H9 (cell line): Measurements from ENCODE around the gene ZNF672. TPM values are rescaled to one million over a fixed set of nuclear protein-coding genes. Genes with fewer than 3 reads are reported as not detected.

Experiments
- DNase-seq: peaks from one replicate; pipeline ENCODE4 v3.0.0-alpha.2; 2017
- H2AFZ ChIP-seq: one replicate; pipeline ENCODE4 v1.6.1; 2013; ENCODE audit warnings: mild to moderate bottlenecking, low read length, control low read depth, moderate library complexity
- H2AK5ac ChIP-seq: 2 replicates; pipeline ENCODE4 v1.6.1; 2013; ENCODE audit warnings: low read length, control low read depth, mixed read lengths; ENCODE audit not compliant: insufficient read length
- H2BK120ac ChIP-seq: one replicate; pipeline ENCODE4 v1.6.1; 2013; ENCODE audit warnings: low read depth, mild to moderate bottlenecking, low read length, control low read depth, inconsistent platforms; ENCODE audit not compliant: poor library complexity, severe bottlenecking
- H2BK12ac ChIP-seq: 2 replicates; pipeline ENCODE4 v1.6.1; 2013; ENCODE audit warnings: low read length, control low read depth, mixed read lengths, low read depth; ENCODE audit not compliant: insufficient read length
- H2BK15ac ChIP-seq: 2 replicates; pipeline ENCODE4 v1.6.1; 2013; ENCODE audit warnings: low read depth, low read length, control low read depth
- H2BK20ac ChIP-seq: one replicate; pipeline ENCODE4 v1.6.1; 2013; ENCODE audit warnings: low read depth, mild to moderate bottlenecking, low read length, control low read depth, inconsistent platforms; ENCODE audit not compliant: poor library complexity, severe bottlenecking
- H2BK5ac ChIP-seq: 2 replicates; pipeline ENCODE4 v1.6.1; 2013; ENCODE audit warnings: low read length, control low read depth, mixed read lengths; ENCODE audit not compliant: insufficient read length
- H3K14ac ChIP-seq: 2 replicates; pipeline ENCODE4 v1.6.1; 2013; ENCODE audit warnings: low read length, control low read depth; ENCODE audit not compliant: insufficient read depth
- H3K18ac ChIP-seq: 2 replicates; pipeline ENCODE4 v1.6.1; 2013; ENCODE audit warnings: low read depth, mild to moderate bottlenecking, mixed read lengths, low read length, control low read depth; ENCODE audit not compliant: insufficient read length
- H3K23ac ChIP-seq: 2 replicates; pipeline ENCODE4 v1.6.1; 2013; ENCODE audit warnings: low read length, control low read depth, mixed read lengths, low read depth; ENCODE audit not compliant: insufficient read length
- H3K23me2 ChIP-seq: 2 replicates; pipeline ENCODE4 v1.6.1; 2013; ENCODE audit warnings: low read depth, mild to moderate bottlenecking, mixed read lengths, low read length, control low read depth; ENCODE audit not compliant: insufficient read length, poor library complexity, severe bottlenecking
- H3K27ac ChIP-seq: 2 replicates; pipeline ENCODE4 v1.5.1; 2013; ENCODE audit warnings: low read length, control low read depth, mixed read lengths, low read depth; ENCODE audit not compliant: insufficient read length
- H3K27me3 ChIP-seq: 2 replicates; pipeline ENCODE4 v1.6.1; 2013; ENCODE audit warnings: low read length, control low read depth, inconsistent platforms; ENCODE audit not compliant: insufficient read depth
- H3K4ac ChIP-seq: 2 replicates; pipeline ENCODE4 v1.6.1; 2013; ENCODE audit warnings: low read depth, mild to moderate bottlenecking, control low read depth, inconsistent platforms, low read length, moderate library complexity
- H3K4me1 ChIP-seq: 2 replicates; pipeline ENCODE4 v1.6.1; 2013; ENCODE audit warnings: low read length, control low read depth, inconsistent platforms; ENCODE audit not compliant: insufficient read depth
- H3K4me2 ChIP-seq: 2 replicates; pipeline ENCODE4 v1.6.1; 2013; ENCODE audit warnings: low read length, control low read depth, mixed read lengths; ENCODE audit not compliant: insufficient read length, insufficient read depth
- H3K56ac ChIP-seq: 2 replicates; pipeline ENCODE4 v1.6.1; 2013; ENCODE audit warnings: low read depth, mild to moderate bottlenecking, mixed read lengths, low read length, control low read depth; ENCODE audit not compliant: insufficient read length
- H3K79me1 ChIP-seq: 2 replicates; pipeline ENCODE4 v1.6.1; 2013; ENCODE audit warnings: low read depth, mild to moderate bottlenecking, moderate library complexity, low read length, control low read depth, inconsistent platforms; ENCODE audit not compliant: insufficient read depth, poor library complexity, severe bottlenecking
- H3K79me2 ChIP-seq: 2 replicates; pipeline ENCODE4 v1.6.1; 2013; ENCODE audit warnings: low read length, control low read depth, inconsistent platforms; ENCODE audit not compliant: insufficient read depth
- H3K9ac ChIP-seq: 2 replicates; pipeline ENCODE4 v1.6.1; 2013; ENCODE audit warnings: low read length, control low read depth, mixed read lengths; ENCODE audit not compliant: insufficient read length; ENCODE audit errors: extremely low read depth
- H3K9me3 ChIP-seq: one replicate; pipeline ENCODE4 v1.6.1; 2013; ENCODE audit warnings: low read depth, low read length, inconsistent platforms; ENCODE audit not compliant: control insufficient read depth
- H3T11ph ChIP-seq: one replicate; pipeline ENCODE4 v1.6.1; 2013; ENCODE audit warnings: mild to moderate bottlenecking, low read length, control low read depth, inconsistent platforms
- H4K20me1 ChIP-seq: one replicate; pipeline ENCODE4 v1.6.1; 2013; ENCODE audit not compliant: control insufficient read depth, insufficient read length, insufficient read depth
- H4K5ac ChIP-seq: 2 replicates; pipeline ENCODE4 v1.6.1; 2013; ENCODE audit warnings: low read depth, mild to moderate bottlenecking, mixed read lengths, low read length, control low read depth; ENCODE audit not compliant: insufficient read length
- H4K8ac ChIP-seq: replicated peaks from 2 replicates; pipeline ENCODE4 v1.6.1; 2013; ENCODE audit warnings: low read length, control low read depth, mixed read lengths, low read depth; ENCODE audit not compliant: insufficient read length
- H4K91ac ChIP-seq: 2 replicates; pipeline ENCODE4 v1.6.1; 2013; ENCODE audit warnings: low read depth, mild to moderate bottlenecking, moderate library complexity, mixed read lengths, low read length, control low read depth; ENCODE audit not compliant: insufficient read length
- H3K27ac Mint-ChIP-seq, 3 experiments: 2 replicates in 2 of 3; 3 replicates in 1 of 3; pipeline ENCODE4 v1.8.0; 2020 to 2021; ENCODE audit warnings: mixed read lengths in 3 of 3, mild to moderate bottlenecking in 1 of 3, moderate library complexity in 1 of 3
- H3K27me3 Mint-ChIP-seq: 2 replicates; pipeline ENCODE4 v1.8.0; 2021; ENCODE audit warnings: low read depth, mild to moderate bottlenecking, moderate library complexity, mixed read lengths
- H3K36me3 Mint-ChIP-seq, 3 experiments: 2 replicates in 2 of 3; 3 replicates in 1 of 3; pipeline ENCODE4 v1.8.0; 2020 to 2021; ENCODE audit warnings: low read depth in 3 of 3, mixed read lengths in 3 of 3; ENCODE audit not compliant: insufficient read depth in 1 of 3
- H3K4me1 Mint-ChIP-seq, 2 experiments: 2 replicates each; pipeline ENCODE4 v1.8.0; 2020; ENCODE audit warnings: mixed read lengths in 2 of 2
- H3K4me3 Mint-ChIP-seq, 2 experiments: 2 replicates in 1 of 2; 3 replicates in 1 of 2; pipeline ENCODE4 v1.8.0; 2020 to 2021; ENCODE audit warnings: mild to moderate bottlenecking in 2 of 2, mixed read lengths in 2 of 2, moderate library complexity in 1 of 2
- H3K9me3 Mint-ChIP-seq, 2 experiments: 2 replicates in 1 of 2; 3 replicates in 1 of 2; pipeline ENCODE4 v1.8.0; 2020; ENCODE audit warnings: mild to moderate bottlenecking in 2 of 2, mixed read lengths in 2 of 2, moderate library complexity in 1 of 2
- CTCF ChIP-seq: fragments of 200-600 bp; sonication (generic); conservative IDR thresholded peaks from 3 replicates; pipeline ENCODE4 v1.8.0; 2021; ENCODE audit warnings: antibody characterized with exemption, mild to moderate bottlenecking
- WGBS: extraction: QIAGEN DNeasy Blood & Tissue Kit; methylation state at CpG from one replicate; pipeline ENCODE4 v1.1.7; 2013; ENCODE audit warnings: missing lambda C conversion rate, low lambda C conversion rate, mixed read lengths; ENCODE audit not compliant: insufficient read length; ENCODE audit errors: extremely low coverage; 5-methylcytosine and 5-hydroxymethylcytosine counted together
- total RNA-seq: library from RNA; stranded (reverse); gene quantifications from 2 replicates; pipeline ENCODE4 v1.2.1, GENCODE V29; 2021

ZNF672 gene
- total RNA-seq, 1 experiment from 2014 or later, result 29.4 TPM

GRCh38 chr1:248850536-248851251 lies 12.7 kb downstream of the ZNF672 start:
- Histone ChIP-seq H4K20me1 (no peaks in the 10 kb centered on the region), H2BK20ac (no peak overlapping the region), H3K27ac (no peak overlapping the region), H2BK15ac (no peak overlapping the region), H3K4me2 (no peak overlapping the region), H3K56ac (no peak overlapping the region), H2AK5ac (no peak overlapping the region), H3K18ac (no peak overlapping the region), H3K9me3 (no peaks in the 10 kb centered on the region), H2BK5ac (no peak overlapping the region), H4K91ac (no peak overlapping the region), H3K23me2 (no peaks in the 10 kb centered on the region), H3K14ac (no peak overlapping the region), H2AFZ (no peak overlapping the region), H4K5ac (no peak overlapping the region), H2BK12ac (no peak overlapping the region), H3K27me3 (no peaks in the 10 kb centered on the region), H3K9ac (no peak overlapping the region), H3K4me1 (no peaks in the 10 kb centered on the region), H3K79me1 (no peaks in the 10 kb centered on the region), H3T11ph (no peak overlapping the region), H3K79me2 (no peaks in the 10 kb centered on the region), H4K8ac (no peak overlapping the region), H2BK120ac (no peak overlapping the region), H3K4ac (no peak overlapping the region), H3K23ac (no peak overlapping the region)
- Mint-ChIP-seq H3K4me1 (no peaks in the 10 kb centered on the region), H3K36me3 (peaks cover 24 to 57% (median 30%) of the 10 kb centered on the region in 3 experiments; a peak in 6 of 7 replicates), H3K4me3 (no peak overlapping the region), H3K9me3 (no peaks in the 10 kb centered on the region), H3K27me3 (no peaks in the 10 kb centered on the region), H3K27ac (no peak overlapping the region)
- no peak for DNase-seq
- whole genome bisulfite sequencing, result no CpG with 5 or more reads among the region's 10 CpGs
- peak; percentile 18; the same call in 1 of the 3 replicates for TF ChIP-seq CTCF
